GM15510 (cell line): ENCODE results near the gene SULT1A2.

Experiments used
- POLR2A ChIP-seq: IDR thresholded peaks from 3 replicates; pipeline ENCODE4 v1.6.1; 2011; ENCODE audit warnings: borderline replicate concordance; ENCODE audit not compliant: insufficient read length; ENCODE audit errors: extremely low read depth

The SULT1A2 gene

DNA sequence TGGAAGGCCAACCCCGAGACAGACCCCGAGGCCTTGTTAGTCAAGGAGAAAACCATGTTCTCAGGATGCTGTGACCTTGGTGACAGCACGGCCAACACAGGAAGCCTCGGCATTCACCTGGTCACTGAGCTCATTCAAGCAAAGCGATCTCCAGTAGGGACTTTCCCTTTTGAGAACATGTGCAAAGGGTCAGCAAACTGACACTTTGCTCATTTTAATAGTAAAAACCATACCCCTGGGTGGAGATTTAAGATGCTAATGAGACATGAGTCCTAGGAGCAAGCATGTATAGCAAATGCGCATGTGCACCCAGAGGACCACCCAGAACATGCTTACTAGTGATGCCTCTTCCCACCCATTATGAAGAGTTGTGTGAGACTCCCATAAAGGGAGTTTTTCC is 5.7 kb upstream of the SULT1A2 start:
- TF ChIP-seq POLR2A = no peak

DNA sequence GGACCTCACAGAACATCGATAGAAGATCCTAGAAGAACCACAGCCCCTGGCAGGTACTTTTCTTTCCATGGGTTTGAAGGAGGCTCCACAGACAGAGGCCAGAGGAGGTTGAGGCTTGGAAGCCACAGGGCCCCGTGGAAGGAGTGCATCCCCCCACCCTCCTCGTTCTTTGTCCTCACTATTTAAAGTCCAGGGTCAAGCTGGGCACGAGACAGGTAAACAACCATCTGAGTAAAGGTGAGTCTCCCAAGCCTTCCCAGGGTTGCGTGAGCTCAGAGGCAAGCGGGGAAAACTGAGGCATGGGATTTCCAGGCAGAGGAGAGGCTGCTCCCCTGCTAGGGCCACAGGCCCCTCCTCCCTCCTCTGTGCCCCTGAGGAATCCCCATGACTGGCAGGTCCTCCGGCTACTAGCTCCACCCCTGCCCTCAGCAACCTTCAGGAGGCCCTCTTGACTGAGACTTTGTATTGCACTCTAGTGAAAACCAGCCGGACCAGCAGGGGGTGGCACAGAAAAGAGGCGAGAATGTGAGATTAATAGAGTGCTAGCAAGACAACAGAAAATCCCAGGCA is 927 bp upstream of the SULT1A2 start:
- TF ChIP-seq POLR2A = no peak

GRCh38 chr16:28596115-28596630 is 677 bp downstream of the SULT1A2 start:
- no peak for TF ChIP-seq POLR2A

- no peak for TF ChIP-seq POLR2A
Measured at GRCh38 chr16:28592979-28593553, 3.8 kb downstream of the SULT1A2 start.

GRCh38 chr16:28592511-28592910 is 4.3 kb downstream of the SULT1A2 start:
- TF ChIP-seq POLR2A = no peak

DNA sequence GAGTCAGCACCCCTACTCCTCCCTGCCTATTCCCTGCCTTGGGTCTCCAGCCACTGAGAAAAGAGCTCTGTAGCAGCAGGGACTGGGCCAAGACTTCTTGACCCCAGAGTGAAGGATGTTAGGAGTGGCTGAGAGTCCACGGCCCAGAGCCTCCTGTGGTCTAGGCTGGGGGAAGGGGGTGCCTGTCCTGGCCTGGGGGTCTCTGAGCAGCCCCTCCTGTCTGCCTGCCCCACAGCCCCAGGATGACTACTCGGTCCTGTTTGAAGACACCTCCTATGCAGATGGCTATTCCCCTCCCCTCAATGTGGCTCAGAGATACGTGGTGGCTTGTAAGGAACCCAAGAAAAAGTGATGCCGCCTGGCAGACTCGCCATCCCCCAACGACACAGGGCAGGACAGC is 5.5 kb downstream of the SULT1A2 start:
- TF ChIP-seq POLR2A = no peak

DNA sequence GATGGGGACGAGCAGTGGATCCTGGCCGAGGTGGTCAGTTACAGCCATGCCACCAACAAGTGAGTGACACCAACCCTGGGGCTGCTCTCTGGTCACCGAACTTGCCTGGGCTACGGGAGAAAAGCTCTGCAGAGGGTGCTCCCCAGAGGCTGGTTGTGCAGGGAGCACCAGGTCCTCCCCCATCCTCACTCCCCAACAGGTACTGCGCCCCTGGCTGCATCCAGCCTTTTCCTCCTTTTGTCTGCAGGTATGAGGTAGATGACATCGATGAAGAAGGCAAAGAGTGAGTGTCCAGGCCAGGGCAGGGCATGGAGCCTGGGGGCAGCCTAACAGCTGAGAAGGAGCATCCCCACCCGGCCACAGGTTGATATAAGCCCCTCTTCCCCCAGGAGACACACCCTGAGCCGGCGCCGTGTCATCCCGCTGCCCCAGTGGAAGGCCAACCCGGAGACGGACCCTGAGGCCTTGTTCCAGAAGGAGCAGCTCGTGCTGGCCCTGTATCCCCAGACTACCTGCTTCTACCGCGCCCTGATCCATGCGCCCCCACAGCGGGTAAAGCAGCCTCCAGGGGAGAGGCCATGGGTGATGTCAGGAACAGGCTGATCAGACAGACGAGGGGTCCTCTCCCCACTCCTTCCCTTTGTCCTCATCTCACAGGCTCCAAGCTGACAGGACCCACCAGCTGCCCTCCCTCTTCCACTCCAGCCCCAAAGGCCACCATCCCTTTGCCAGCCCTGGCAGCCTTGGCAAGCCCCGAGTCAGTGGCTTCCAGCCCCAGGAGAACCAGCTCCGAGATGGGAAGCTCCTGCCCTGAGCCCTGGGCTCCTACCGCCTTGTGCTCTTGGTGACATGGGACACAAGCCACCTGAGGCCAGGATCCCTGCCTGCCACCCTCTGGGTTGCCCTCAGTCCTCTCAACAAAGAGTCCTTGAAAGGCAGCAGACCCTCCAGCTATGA is 6.2 kb downstream of the SULT1A2 start:
- no peak for TF ChIP-seq POLR2A

GRCh38 chr16:28589930-28590329 is 6.9 kb downstream of the SULT1A2 start:
- no peak for TF ChIP-seq POLR2A

GRCh38 chr16:28589069-28589468 is 7.8 kb downstream of the SULT1A2 start:
- no peak for TF ChIP-seq POLR2A

GRCh38 chr16:28587386-28587785 is 9.5 kb downstream of the SULT1A2 start:
- no peak for TF ChIP-seq POLR2A

DNA sequence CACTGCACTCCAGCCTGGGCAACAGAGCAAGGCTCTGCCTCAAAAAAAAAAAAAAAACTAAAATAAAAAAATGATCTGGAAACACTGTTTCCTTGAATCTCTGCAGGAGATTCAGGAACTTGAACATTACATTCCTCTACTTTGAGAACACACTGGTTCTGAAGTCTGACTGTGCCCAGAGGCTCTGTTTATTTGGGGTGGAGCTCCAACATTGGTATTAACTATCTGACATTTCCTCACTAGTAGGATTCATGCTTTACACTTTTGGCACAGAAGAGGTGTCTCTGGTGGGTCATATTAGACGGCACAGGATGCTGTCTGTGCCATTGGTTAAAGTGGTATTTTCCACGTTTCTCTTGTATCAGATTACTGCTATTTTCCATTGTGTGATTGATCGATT is 10.4 kb downstream of the SULT1A2 start:
- TF ChIP-seq POLR2A = no peak

DNA sequence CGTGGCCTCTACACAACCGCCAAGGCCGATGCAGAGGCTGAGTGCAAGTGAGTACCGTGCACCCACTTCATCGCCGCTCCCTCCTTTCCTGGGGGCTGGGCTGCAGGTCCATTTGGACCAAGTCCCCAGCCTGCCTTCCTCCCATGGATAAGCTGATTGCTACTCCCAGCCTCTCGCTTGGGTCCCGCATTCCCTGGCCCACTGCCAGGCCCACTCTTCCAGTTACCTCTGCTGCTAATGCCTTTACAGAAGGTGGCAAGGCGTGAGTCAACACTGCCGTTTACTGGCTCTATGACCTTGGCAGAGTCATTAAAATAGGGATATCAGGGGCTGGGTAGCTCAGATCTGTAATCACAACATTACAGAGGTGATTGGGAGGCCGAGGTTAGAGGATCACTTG is 11.2 kb downstream of the SULT1A2 start:
- no peak for TF ChIP-seq POLR2A

DNA sequence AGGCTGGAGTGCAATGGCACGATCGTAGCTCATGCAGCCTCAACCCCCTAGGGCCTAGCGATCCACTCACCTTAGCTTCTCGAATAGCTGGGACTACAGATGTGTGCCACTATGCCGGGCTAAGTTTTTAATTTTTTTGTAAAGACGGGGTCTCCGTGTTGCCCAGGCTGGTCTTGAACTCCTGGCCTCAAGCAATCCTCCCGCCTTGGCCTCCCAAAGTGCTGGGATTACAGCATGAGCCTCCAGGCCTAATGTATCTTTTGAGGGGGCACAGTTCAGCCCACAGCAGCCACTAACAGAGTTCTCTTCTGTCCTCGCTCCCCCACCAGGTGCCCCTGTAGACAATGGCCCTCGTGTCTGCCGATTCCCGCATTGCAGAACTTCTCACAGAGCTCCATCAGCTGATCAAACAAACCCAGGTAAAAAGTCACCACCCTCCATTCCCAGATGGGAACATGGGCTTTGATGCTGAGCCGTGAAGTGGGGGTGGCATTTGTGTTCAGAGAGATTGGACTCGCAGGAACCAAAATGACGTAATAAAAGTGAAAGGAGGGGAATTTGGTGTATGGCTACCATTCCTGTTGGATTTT is 16.0 kb downstream of the SULT1A2 start:
- no peak for TF ChIP-seq POLR2A

- TF ChIP-seq POLR2A = no peak
Measured at GRCh38 chr16:28575446-28576109, 21.3 kb downstream of the SULT1A2 start.

- no peak for TF ChIP-seq POLR2A
Measured at GRCh38 chr16:28574925-28575324, 21.9 kb downstream of the SULT1A2 start.
